ENCODE data around the gene ZSCAN12. TPM values are rescaled to one million over a fixed set of nuclear protein-coding genes. Genes with fewer than 3 reads are reported as not detected.

ZSCAN12 gene
- total and polyA plus RNA-seq, 2 of the 13 experiments (the other 11 are each of a cell fraction or from before 2014, with no cell fraction given) = 2.8 to 8.9 TPM

GRCh38 chr6:28383235-28384142 is 16.1 kb downstream of the ZSCAN12 start (continued):
- TF ChIP-seq MNT (IDR thresholded peaks at IDR 0.05) = peak; percentile 76
- no peak for TF ChIP-seq KAT2B (IDR thresholded peaks at IDR 0.05; ENCODE audit: borderline replicate concordance, low read depth, low read length)
- peak; percentile 77; the same call in 1 of the 2 replicates for TF ChIP-seq ZNF691 (CRISPR knock-in tag; IDR thresholded peaks at IDR 0.05; ENCODE audit: borderline replicate concordance, low read depth)
- 0 out of 2 replicates have a peak, but pooled peaks have one; percentile 30 for TF ChIP-seq ZNF329 (CRISPR knock-in tag; IDR thresholded peaks at IDR 0.05; ENCODE audit: low read depth)
- TF ChIP-seq ATF7 (IDR thresholded peaks at IDR 0.05) = no peak
- TF ChIP-seq ATF7 (CRISPR knock-in tag; IDR thresholded peaks at IDR 0.05) = peak; percentile 69; the same call in 1 of the 2 replicates
- peak; percentile 73; the same call in 1 of the 2 replicates for TF ChIP-seq KAT7 (CRISPR knock-in tag; IDR thresholded peaks at IDR 0.05; ENCODE audit: borderline replicate concordance)
- TF ChIP-seq AFF4 (CRISPR knock-in tag; IDR thresholded peaks at IDR 0.05) = no peak
- peak; percentile 71; the same call in 1 of the 2 replicates for TF ChIP-seq TOPORS (CRISPR knock-in tag; IDR thresholded peaks at IDR 0.05)
- no peak for TF ChIP-seq ZNF879 (CRISPR knock-in tag; IDR thresholded peaks at IDR 0.05)
- TF ChIP-seq KDM4B (CRISPR knock-in tag; IDR thresholded peaks at IDR 0.05) = peak; percentile 23; the same call in 1 of the 2 replicates
- TF ChIP-seq NR2F2 (IDR thresholded peaks at IDR 0.05; ENCODE audit: borderline replicate concordance, low read depth) = peak; percentile 96
- TF ChIP-seq MAFF (IDR thresholded peaks at IDR 0.05; ENCODE audit: low read depth, low read length) = peak; percentile 52; the same call in 1 of the 2 replicates
- no peak for TF ChIP-seq ZNF549 (CRISPR knock-in tag; IDR thresholded peaks at IDR 0.05)
- peak; percentile 93 for TF ChIP-seq PTBP1 (IDR thresholded peaks at IDR 0.05; ENCODE audit: low read depth, low read length, poor library complexity, severe bottlenecking)
- TF ChIP-seq ZNF598 (CRISPR knock-in tag; IDR thresholded peaks at IDR 0.05; ENCODE audit: borderline replicate concordance) = peak; percentile 97
- peak; percentile 99 for TF ChIP-seq ZMYM4 (CRISPR knock-in tag; IDR thresholded peaks at IDR 0.05)
- peak; percentile 88; the same call in 1 of the 2 replicates for TF ChIP-seq CSRNP1 (CRISPR knock-in tag; IDR thresholded peaks at IDR 0.05)
- TF ChIP-seq CAMTA2 (CRISPR knock-in tag; IDR thresholded peaks at IDR 0.05; ENCODE audit: borderline replicate concordance) = no peak
- TF ChIP-seq TAF15 (IDR thresholded peaks at IDR 0.05; ENCODE audit: low read depth, low read length, poor library complexity, severe bottlenecking) = no peak
- TF ChIP-seq ZNF556 (CRISPR knock-in tag; IDR thresholded peaks at IDR 0.05; ENCODE audit: borderline replicate concordance) = peak; percentile 48; the same call in 1 of the 2 replicates

Measured in HepG2 (cell line).